PC-9 (cell line): ENCODE data around the gene FRRS1. TPM values are rescaled to one million over a fixed set of nuclear protein-coding genes. Genes with fewer than 3 reads are reported as not detected.
"Not testable (repeated sequence)": the region's sequence is repeated elsewhere in the genome, so short reads cannot be mapped to it uniquely, and the experiment has no call there.

Source experiments
- BruUV-seq: library from RNA; stranded (reverse); fragments of 400-500 nt; replicated peaks from 2 replicates; lab custom pipeline; 2021; lab: Mats Ljungman, UMichigan
- CTCF ChIA-PET: fragments of 300-600 bp; sonication (Branson Sonifier 250); formaldehyde crosslinking; loops from one replicate; lab custom pipeline; 2022; ENCODE audit warnings: antibody characterized with exemption; lab: Charles Lee
- POLR2A ChIA-PET: fragments of 300-600 bp; sonication (Branson Sonifier 250); formaldehyde crosslinking; loops from one replicate; lab custom pipeline; 2022; ENCODE audit warnings: antibody characterized with exemption; ENCODE audit not compliant: unreplicated experiment; lab: Charles Lee
- DNase-seq, 2 experiments: peaks; one replicate each; pipeline versions ENCODE4 v3.0.0 to v3.0.0-alpha.2; 2015 to 2022; ENCODE audit warnings: mixed read lengths in 1 of 2
- H2AFZ ChIP-seq: fragments of 200-600 bp; sonication (generic); 2 replicates; pipeline ENCODE4 v1.8.1; 2017; ENCODE audit warnings: antibody characterized with exemption
- H3F3A ChIP-seq: fragments of 200-600 bp; sonication (generic); 2 replicates; pipeline ENCODE4 v1.8.1; 2017; ENCODE audit warnings: antibody characterized with exemption, mild to moderate bottlenecking, low read depth; ENCODE audit not compliant: insufficient read depth
- H3K27ac ChIP-seq: fragments of 200-600 bp; sonication (generic); 2 replicates; pipeline ENCODE4 v1.6.1; 2016; ENCODE audit warnings: mixed run types
- H3K27me3 ChIP-seq: fragments of 200-600 bp; sonication (generic); 2 replicates; pipeline ENCODE4 v1.6.1; 2016; ENCODE audit warnings: low read depth, mixed run types; ENCODE audit not compliant: insufficient read depth
- H3K36me3 ChIP-seq: fragments of 200-600 bp; sonication (generic); 2 replicates; pipeline ENCODE4 v1.6.1; 2016; ENCODE audit warnings: low read depth, mixed run types
- H3K4me1 ChIP-seq: fragments of 200-600 bp; sonication (generic); replicated peaks from 2 replicates; pipeline ENCODE4 v1.6.1; 2016; ENCODE audit warnings: mixed run types; ENCODE audit not compliant: insufficient read depth
- H3K4me2 ChIP-seq: fragments of 200-600 bp; sonication (generic); 2 replicates; pipeline ENCODE4 v1.6.1; 2017; ENCODE audit warnings: mixed run types
- H3K4me3 ChIP-seq: fragments of 200-600 bp; sonication (generic); 2 replicates; pipeline ENCODE4 v1.6.1; 2016; ENCODE audit warnings: mixed run types
- H3K79me2 ChIP-seq: fragments of 200-600 bp; sonication (generic); 2 replicates; pipeline ENCODE4 v1.6.1; 2017; ENCODE audit warnings: low read depth, mixed run types
- H3K9me2 ChIP-seq: fragments of 200-600 bp; sonication (generic); 2 replicates; pipeline ENCODE4 v1.8.1; 2017; ENCODE audit warnings: mild to moderate bottlenecking; ENCODE audit not compliant: insufficient read depth
- H3K9me3 ChIP-seq: fragments of 200-600 bp; sonication (generic); 2 replicates; pipeline ENCODE4 v1.8.1; 2016; ENCODE audit warnings: low read depth; ENCODE audit not compliant: insufficient read depth
- H4K20me1 ChIP-seq: fragments of 200-600 bp; sonication (generic); 2 replicates; pipeline ENCODE4 v1.8.1; 2017; ENCODE audit not compliant: insufficient read depth
- EZH2 ChIP-seq: fragments of 200-600 bp; sonication (generic); IDR thresholded peaks from 2 replicates; pipeline ENCODE4 v1.8.0; 2017; ENCODE audit warnings: antibody characterized with exemption, low read depth
- intact Hi-C: fragments of 100-400 bp; cut with micrococcal nuclease; formaldehyde crosslinking; loops from one replicate; pipeline ENCODE4 v1.10.0; 2022; ENCODE audit not compliant: unreplicated experiment
- total RNA-seq: library from RNA; stranded (reverse); gene quantifications from 2 replicates; pipeline ENCODE4 v1.2.3, GENCODE V29; 2021
- TF ChIP-seq, protein P1 (sequence below): fragments of 200-600 bp; sonication (generic); conservative IDR thresholded peaks from 2 replicates; pipeline ENCODE4 v1.6.1; 2017; ENCODE audit warnings: mixed run types, antibody characterized with exemption, mild to moderate bottlenecking, moderate library complexity

Gene FRRS1
- total RNA-seq, 1 experiment from 2014 or later = 7.3 TPM

DNA sequence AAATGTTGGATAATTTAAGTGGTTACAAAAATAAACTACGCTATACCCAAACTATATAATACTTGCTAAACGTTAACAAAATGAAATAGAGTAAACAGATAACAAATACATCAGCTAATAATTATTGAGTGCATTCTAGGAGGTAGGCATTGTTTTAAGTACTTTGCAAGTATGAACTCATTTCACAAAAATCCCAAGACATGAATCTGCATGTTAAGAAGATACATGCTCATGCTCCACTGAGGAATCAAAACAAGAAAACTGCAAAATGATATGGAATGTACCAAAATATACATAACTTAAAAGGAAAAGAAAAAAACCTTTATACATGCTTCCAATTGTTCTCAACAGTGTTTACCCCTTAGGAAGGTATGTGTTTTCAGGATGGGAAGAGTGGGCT is 2.5 kb downstream of the FRRS1 start:
- DNase-seq = no peak
- no peak overlapping the region for H3K4me3 ChIP-seq
- H3K9me2 ChIP-seq = no peaks in the 10 kb centered on the region
- H3K79me2 ChIP-seq = no peaks in the 10 kb centered on the region
- peaks cover 19% of the 10 kb centered on the region for H3K4me1 ChIP-seq
- TF ChIP-seq, protein P1, sequence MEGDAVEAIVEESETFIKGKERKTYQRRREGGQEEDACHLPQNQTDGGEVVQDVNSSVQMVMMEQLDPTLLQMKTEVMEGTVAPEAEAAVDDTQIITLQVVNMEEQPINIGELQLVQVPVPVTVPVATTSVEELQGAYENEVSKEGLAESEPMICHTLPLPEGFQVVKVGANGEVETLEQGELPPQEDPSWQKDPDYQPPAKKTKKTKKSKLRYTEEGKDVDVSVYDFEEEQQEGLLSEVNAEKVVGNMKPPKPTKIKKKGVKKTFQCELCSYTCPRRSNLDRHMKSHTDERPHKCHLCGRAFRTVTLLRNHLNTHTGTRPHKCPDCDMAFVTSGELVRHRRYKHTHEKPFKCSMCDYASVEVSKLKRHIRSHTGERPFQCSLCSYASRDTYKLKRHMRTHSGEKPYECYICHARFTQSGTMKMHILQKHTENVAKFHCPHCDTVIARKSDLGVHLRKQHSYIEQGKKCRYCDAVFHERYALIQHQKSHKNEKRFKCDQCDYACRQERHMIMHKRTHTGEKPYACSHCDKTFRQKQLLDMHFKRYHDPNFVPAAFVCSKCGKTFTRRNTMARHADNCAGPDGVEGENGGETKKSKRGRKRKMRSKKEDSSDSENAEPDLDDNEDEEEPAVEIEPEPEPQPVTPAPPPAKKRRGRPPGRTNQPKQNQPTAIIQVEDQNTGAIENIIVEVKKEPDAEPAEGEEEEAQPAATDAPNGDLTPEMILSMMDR = no peak
- TF ChIP-seq EZH2 = no peak
- ChIA-PET CTCF (no interaction called here), POLR2A (no interaction called here)
- BruUV-seq = no TSS peak
- H4K20me1 ChIP-seq = no peaks in the 10 kb centered on the region
- H3K9me3 ChIP-seq = 0 out of 2 replicates have a peak, but pooled peaks cover 2% of the 10 kb centered on the region
- H3F3A ChIP-seq = peaks cover 12% of the 10 kb centered on the region; the same call in 1 of the 2 replicates
- no peaks in the 10 kb centered on the region for H3K27me3 ChIP-seq
- H3K27ac ChIP-seq = no peak overlapping the region
- H2AFZ ChIP-seq = no peak overlapping the region
- intact Hi-C loops = no loop called here
- H3K36me3 ChIP-seq = no peaks in the 10 kb centered on the region
- H3K4me2 ChIP-seq = no peak overlapping the region

DNA sequence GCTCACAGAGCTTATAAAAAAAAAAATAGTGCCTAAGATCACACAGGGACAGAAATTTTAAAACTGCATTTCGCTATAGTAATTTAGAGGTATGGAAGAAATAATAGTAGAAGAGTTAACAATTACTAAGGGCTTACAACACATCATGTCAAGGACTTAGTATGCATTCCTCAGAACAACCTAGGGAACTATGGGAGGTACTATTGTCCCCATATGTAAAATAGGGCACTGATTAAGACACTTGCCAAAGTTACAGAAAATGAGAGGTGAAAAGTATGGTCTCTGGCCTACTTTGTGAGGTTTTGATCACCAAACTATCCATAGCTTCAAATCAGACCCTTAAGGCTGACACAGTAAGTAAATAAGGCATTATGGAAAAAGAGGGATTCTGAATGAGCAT is 4.7 kb downstream of the FRRS1 start:
- BruUV-seq = no TSS peak
- H2AFZ ChIP-seq = no peak overlapping the region
- H3K4me2 ChIP-seq = no peak overlapping the region
- H3K27ac ChIP-seq = no peak overlapping the region
- no peak for TF ChIP-seq EZH2
- TF ChIP-seq, protein P1 = no peak
- no peaks in the 10 kb centered on the region for H3K9me2 ChIP-seq
- no peak for DNase-seq
- no peaks in the 10 kb centered on the region for H3K79me2 ChIP-seq
- 0 out of 2 replicates have a peak, but pooled peaks cover 2% of the 10 kb centered on the region for H3K9me3 ChIP-seq
- no peak overlapping the region for H3K4me3 ChIP-seq
- H3K4me1 ChIP-seq = peaks cover 26% of the 10 kb centered on the region
- H3K27me3 ChIP-seq = no peaks in the 10 kb centered on the region
- intact Hi-C loops = no loop called here
- ChIA-PET CTCF (no interaction called here), POLR2A (no interaction called here)
- H4K20me1 ChIP-seq = no peaks in the 10 kb centered on the region
- peaks cover 7% of the 10 kb centered on the region; the same call in 1 of the 2 replicates for H3F3A ChIP-seq
- H3K36me3 ChIP-seq = no peaks in the 10 kb centered on the region

DNA sequence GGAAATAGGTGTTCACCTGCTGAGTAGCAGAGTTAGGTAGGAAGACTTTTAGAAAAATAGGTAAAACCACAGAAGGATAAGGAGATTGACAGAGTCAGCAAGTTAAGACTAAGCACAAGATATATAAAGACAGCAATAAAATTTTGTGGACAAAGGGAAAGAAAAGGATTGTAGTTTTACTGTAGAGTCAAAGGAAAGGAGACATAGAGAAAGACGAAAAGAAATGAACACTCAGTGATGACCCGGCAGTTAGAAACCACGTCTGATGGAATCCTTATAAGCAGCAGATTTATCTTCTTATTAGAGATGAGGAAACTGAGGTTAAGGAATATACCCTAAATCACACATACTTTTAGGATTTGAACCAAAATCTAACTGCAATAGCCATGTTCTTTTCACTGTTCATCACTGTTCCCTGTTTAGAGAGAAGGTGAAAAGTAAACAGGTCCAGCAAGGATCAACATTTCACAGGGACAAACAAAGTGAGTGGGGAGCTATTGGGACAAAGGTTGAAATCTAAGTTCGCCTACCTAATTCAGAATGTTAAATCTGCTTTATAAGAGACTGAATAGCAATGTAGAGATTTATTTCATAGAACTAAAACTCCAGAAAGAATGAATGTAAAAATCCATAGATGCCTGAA is 6.8 kb downstream of the FRRS1 start:
- TF ChIP-seq, protein P1 = no peak
- TF ChIP-seq EZH2 = no peak
- CTCF ChIA-PET = no interaction called here
- H4K20me1 ChIP-seq = no peaks in the 10 kb centered on the region
- intact Hi-C loops = no loop called here
- POLR2A ChIA-PET = no interaction called here
- no peaks in the 10 kb centered on the region for H3F3A ChIP-seq
- BruUV-seq = no TSS peak
- H3K36me3 ChIP-seq = no peaks in the 10 kb centered on the region
- H3K27ac ChIP-seq = no peak overlapping the region
- H3K27me3 ChIP-seq = no peaks in the 10 kb centered on the region
- DNase-seq = no peak
- H3K4me3 ChIP-seq = no peak overlapping the region
- H3K4me1 ChIP-seq = peaks cover 19% of the 10 kb centered on the region
- no peak overlapping the region for H3K4me2 ChIP-seq
- H2AFZ ChIP-seq = no peak overlapping the region
- H3K79me2 ChIP-seq = no peaks in the 10 kb centered on the region
- H3K9me3 ChIP-seq = 0 out of 2 replicates have a peak, but pooled peaks cover 2% of the 10 kb centered on the region
- no peaks in the 10 kb centered on the region for H3K9me2 ChIP-seq

DNA sequence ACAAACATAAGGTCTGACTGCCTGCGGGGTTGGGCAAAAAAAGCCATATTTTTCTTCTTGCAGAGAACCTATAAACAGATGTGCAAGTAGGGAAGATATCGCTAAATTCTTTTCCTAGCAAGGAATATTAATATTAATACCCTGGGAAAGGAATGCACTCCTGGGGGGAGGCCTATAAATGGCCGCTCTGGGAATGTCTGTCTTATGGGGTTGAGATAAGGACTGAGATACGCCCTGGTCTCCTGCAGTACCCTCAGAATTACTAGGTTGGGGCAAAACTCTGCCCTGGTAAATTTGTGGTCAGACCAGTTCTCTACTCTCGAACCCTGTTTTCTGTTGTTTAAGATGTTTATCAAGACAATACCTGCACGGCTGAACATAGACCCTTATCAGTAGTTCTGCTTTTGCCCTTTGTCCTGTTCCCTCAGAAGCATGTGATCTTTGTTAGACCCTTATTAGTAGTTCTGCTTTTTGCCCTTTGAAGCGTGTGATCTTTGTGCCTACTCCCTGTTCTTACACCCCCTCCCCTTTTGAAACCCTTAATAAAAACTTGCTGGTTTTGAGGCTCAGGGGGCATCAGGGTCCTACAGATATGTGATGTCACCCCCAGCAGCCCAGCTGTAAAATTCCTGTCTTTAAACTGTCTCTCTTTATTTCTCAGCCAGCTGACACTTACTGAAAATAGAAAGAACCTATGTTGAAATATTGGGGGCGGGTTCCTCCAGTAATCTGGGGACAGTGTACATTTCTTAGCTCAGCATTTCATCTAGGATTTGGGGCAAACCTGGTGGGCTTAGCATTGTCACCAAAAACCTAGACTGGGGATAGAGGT is 7.5 kb downstream of the FRRS1 start:
- H3K79me2 ChIP-seq, BruUV-seq, CTCF ChIA-PET, H4K20me1 ChIP-seq, H3K27me3 ChIP-seq, H3K36me3 ChIP-seq, H3K4me2 ChIP-seq, H3K27ac ChIP-seq, H3K9me2 ChIP-seq, H2AFZ ChIP-seq, H3F3A ChIP-seq, DNase-seq, H3K9me3 ChIP-seq, H3K4me3 ChIP-seq, intact Hi-C loops, POLR2A ChIA-PET: not testable (repeated sequence)
- H3K4me1 ChIP-seq = peaks cover 19% of the 10 kb centered on the region
